GM12878 (cell line): Measurements from ENCODE around the gene ELP4. TPM values are rescaled to one million over a fixed set of nuclear protein-coding genes. Genes with fewer than 3 reads are reported as not detected.

Source experiments
- ATAC-seq: fragments of 200-7000 bp; cut with Tn5 transposase; 3 replicates; pipeline ENCODE4 v1.9.1; 2020; ENCODE audit warnings: mild to moderate bottlenecking, moderate library complexity
- BruUV-seq: library from RNA; stranded (reverse); fragments of 400-500 nt; replicated peaks from 2 replicates; lab custom pipeline; 2021; lab: Mats Ljungman, UMichigan
- CTCF ChIA-PET: fragments of 300-600 bp; sonication (Branson Sonifier 250); formaldehyde crosslinking; extraction: SDS; loops from one replicate; lab custom pipeline; 2021; ENCODE audit warnings: inconsistent platforms; lab: Yijun Ruan, JAX
- POLR2A ChIA-PET: fragments of 350-600 bp; formaldehyde crosslinking; extraction: SDS; loops from one replicate; lab custom pipeline; 2021; ENCODE audit warnings: inconsistent platforms; lab: Charles Lee
- RAD21 ChIA-PET: fragments of 300-600 bp; sonication (Branson Sonifier 250); formaldehyde crosslinking; loops from one replicate; lab custom pipeline; 2023; ENCODE audit warnings: antibody characterized with exemption; ENCODE audit not compliant: unreplicated experiment; lab: Charles Lee
- SMC1A ChIA-PET: fragments of 300-600 bp; sonication (Branson Sonifier 250); formaldehyde crosslinking; loops from one replicate; lab custom pipeline; 2023; ENCODE audit not compliant: unreplicated experiment, uncharacterized antibody; lab: Charles Lee
- DNase-seq: peaks from one replicate; pipeline ENCODE4 v3.0.0-alpha.2; 2011; ENCODE audit warnings: low read depth, low spot score
- FAIRE-seq: peaks from 3 replicates; lab custom pipeline; 2011; peaks lifted over from hg19 to GRCh38; lab: Jason Lieb, UNC
- H2AFZ ChIP-seq: 2 replicates; pipeline ENCODE4 v1.6.0; 2011; ENCODE audit warnings: low read depth, low read length, control low read depth; ENCODE audit not compliant: control insufficient read depth
- H3K27ac ChIP-seq: 2 replicates; pipeline ENCODE4 v1.5.1; 2011; ENCODE audit warnings: control low read depth; ENCODE audit not compliant: control insufficient read depth, insufficient read depth
- H3K27me3 ChIP-seq, 2 experiments: replicated peaks in 1 of 2; 2 replicates each; pipeline versions ENCODE4 v1.6.0 to v1.6.1; 2011; ENCODE audit warnings: low read length in 1 of 2; ENCODE audit not compliant: control insufficient read depth in 2 of 2, insufficient read depth in 2 of 2
- H3K36me3 ChIP-seq, 2 experiments: 2 replicates each; pipeline ENCODE4 v1.5.1; 2011; ENCODE audit warnings: low read length in 1 of 2; ENCODE audit not compliant: control insufficient read depth in 2 of 2, insufficient read depth in 2 of 2
- H3K4me1 ChIP-seq: 2 replicates; pipeline ENCODE4 v1.6.1; 2011; ENCODE audit warnings: mild to moderate bottlenecking, low read length, moderate library complexity, mixed read lengths; ENCODE audit not compliant: control insufficient read depth, insufficient read depth
- H3K4me2 ChIP-seq: 2 replicates; pipeline ENCODE4 v1.6.0; 2011; ENCODE audit warnings: control low read depth; ENCODE audit not compliant: control insufficient read depth, insufficient read depth
- H3K4me3 ChIP-seq: fragments of 200-600 bp; sonication (generic); 2 replicates; pipeline ENCODE4 v1.5.1; 2016
- H3K79me2 ChIP-seq: 2 replicates; pipeline ENCODE4 v1.6.0; 2011; ENCODE audit warnings: low read length; ENCODE audit not compliant: control insufficient read depth, insufficient read depth
- H3K9ac ChIP-seq: 2 replicates; pipeline ENCODE4 v1.8.0; 2011; ENCODE audit warnings: low read length, control low read depth, mixed read lengths; ENCODE audit not compliant: control insufficient read depth, insufficient read depth
- H3K9me3 ChIP-seq: replicated peaks from 3 replicates; pipeline ENCODE4 v1.5.1; 2011; ENCODE audit warnings: mild to moderate bottlenecking, low read length; ENCODE audit not compliant: control insufficient read depth, insufficient read depth
- H4K20me1 ChIP-seq: 2 replicates; pipeline ENCODE4 v1.6.0; 2011; ENCODE audit not compliant: control insufficient read depth, insufficient read depth
- BHLHE40 ChIP-seq, 2 experiments: fragments of 450-650 bp in 1 of 2; IDR thresholded peaks; 2 replicates each; pipeline ENCODE4 v1.6.1; 2011 to 2017; ENCODE audit warnings: low read depth in 2 of 2, borderline replicate concordance in 1 of 2, improper control_type of control experiment in 1 of 2, low read length in 1 of 2, mild to moderate bottlenecking in 1 of 2
- CBX5 ChIP-seq: sonication (generic); IDR thresholded peaks from 2 replicates; pipeline ENCODE4 v1.6.1; 2016; ENCODE audit warnings: low read depth, moderate library complexity, mild to moderate bottlenecking, inconsistent platforms
- CHD1 ChIP-seq: IDR thresholded peaks from 2 replicates; pipeline ENCODE4 v1.6.1; 2012; ENCODE audit warnings: low read depth, low read length, improper control_type of control experiment
- E2F8 ChIP-seq: fragments of 450-650 bp; IDR thresholded peaks from 2 replicates; pipeline ENCODE4 v1.6.1; 2018; ENCODE audit warnings: mild to moderate bottlenecking, low read depth, moderate library complexity; ENCODE audit not compliant: partially characterized antibody
- HDGF ChIP-seq: fragments of 450-650 bp; IDR thresholded peaks from 2 replicates; pipeline ENCODE4 v1.6.1; 2016; ENCODE audit warnings: antibody characterized with exemption
- NFYB ChIP-seq: IDR thresholded peaks from 2 replicates; pipeline ENCODE4 v1.6.1; 2011; ENCODE audit warnings: low read depth, mild to moderate bottlenecking, low read length, improper control_type of control experiment, moderate library complexity; ENCODE audit not compliant: insufficient read depth
- POLR2AphosphoS5 ChIP-seq: IDR thresholded peaks from 2 replicates; pipeline ENCODE4 v1.6.1; 2011; ENCODE audit warnings: mild to moderate bottlenecking, low read length, inconsistent platforms
- RCOR1 ChIP-seq: conservative IDR thresholded peaks from 2 replicates; pipeline ENCODE4 v1.6.1; 2012; ENCODE audit warnings: low read depth, low read length, improper control_type of control experiment
- WRNIP1 ChIP-seq: IDR thresholded peaks from 2 replicates; pipeline ENCODE4 v1.6.1; 2011; ENCODE audit warnings: low read depth, low read length, improper control_type of control experiment, borderline replicate concordance
- WGBS: methylation state at CpG from one replicate; pipeline ENCODE4 v1.1.6; 2016; ENCODE audit warnings: low lambda C conversion rate; ENCODE audit not compliant: insufficient replicate concordance, insufficient coverage; ENCODE audit errors: missing lambda C conversion rate; 5-methylcytosine and 5-hydroxymethylcytosine counted together
- in situ Hi-C: fragments of 300-500 bp; cut with MboI; formaldehyde crosslinking; loops from 9 replicates; pipeline ENCODE4 v1.14.3; 2018; ENCODE audit warnings: mixed read lengths
- intact Hi-C: fragments of 100-400 bp; cut with micrococcal nuclease; formaldehyde crosslinking; loops from one replicate; pipeline ENCODE4 v1.14.2; 2022; ENCODE audit not compliant: unreplicated experiment
- polyA plus RNA-seq, 11 experiments: library from polyadenylated mRNA; depleted of rRNA in 4 of 11; unstranded in 6 of 11; stranded (reverse) in 5 of 11; fragments of >200 nt; fragmentation: Nextera tagmentation in 4 of 11; fragmentation: Illumina TruSeq in 1 of 11; extraction: Ambion mirVana in 4 of 11; extraction: Trizol in 1 of 11; gene quantifications; 1 replicate in 1 of 11; 2 replicates in 10 of 11; pipeline versions ENCODE4 v1.2.1 to v1.2.3, GENCODE V29; 2011 to 2016; ENCODE audit warnings: inconsistent platforms in 2 of 11, missing spikeins in 2 of 11, low read depth in 1 of 11
- total RNA-seq, 4 experiments: library from RNA; depleted of rRNA in 3 of 4; stranded (reverse); fragments of >200 nt in 3 of 4; fragmentation: Illumina TruSeq in 1 of 4; extraction: Trizol in 1 of 4; gene quantifications; 2 replicates each; pipeline versions ENCODE4 v1.2.1 to v1.2.3, GENCODE V29; 2013 to 2021
- TF ChIP-seq, protein P1 (sequence below): fragments of 450-650 bp; IDR thresholded peaks from 2 replicates; pipeline ENCODE4 v1.6.1; 2016; ENCODE audit warnings: mild to moderate bottlenecking

ELP4 gene
- total and polyA plus RNA-seq, 10 of the 15 experiments (the other 5 are each of a cell fraction or from before 2014, with no cell fraction given), result 17.7 to 36.1 (median 27.0) TPM

DNA sequence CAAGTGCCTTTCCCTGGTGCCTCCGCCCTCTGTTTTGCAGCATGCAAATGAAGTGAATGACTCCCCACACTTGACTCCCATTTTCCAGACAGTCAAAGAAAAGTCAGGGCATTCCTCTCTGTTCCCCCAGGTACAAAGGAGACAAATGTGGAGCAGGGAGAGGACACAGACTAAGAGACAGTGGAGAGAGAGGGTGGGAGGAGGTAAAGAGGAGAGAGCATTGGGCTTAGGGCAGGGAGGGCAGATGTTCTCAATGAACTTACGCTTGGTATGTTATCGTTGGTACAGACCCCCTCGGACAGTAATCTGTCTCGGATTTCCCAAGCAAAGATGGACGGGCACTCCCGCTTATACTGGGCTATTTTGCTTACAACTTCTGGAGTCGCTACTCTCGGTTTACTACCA is 291.7 kb downstream of the ELP4 start:
- ChIA-PET SMC1A (interaction anchor here (1.5 kb wide), 1 partner anchor 11 kb away, joined by 3 read pairs; no protein-coding TSS in a partner anchor), RAD21 (no interaction called here), CTCF (no interaction called here), POLR2A (no interaction called here)
- Histone ChIP-seq H4K20me1 (no peaks in the 10 kb centered on the region), H3K4me1 (peaks cover 3% of the 10 kb centered on the region; the same call in 1 of the 2 replicates), H2AFZ (no peak overlapping the region), H3K4me3 (no peak overlapping the region), H3K27me3 (peaks cover 36 to 61% of the 10 kb centered on the region in 2 experiments), H3K27ac (no peak overlapping the region), H3K36me3 (no peaks in the 10 kb centered on the region), H3K79me2 (no peaks in the 10 kb centered on the region), H3K9ac (no peak overlapping the region), H3K9me3 (peaks cover 3% of the 10 kb centered on the region; the same call in 1 of the 3 replicates), H3K4me2 (no peak overlapping the region)
- intact Hi-C loops, result loop anchor here (10.0 kb wide), 1 partner anchor 156 kb away; no protein-coding TSS in a partner anchor
- TF ChIP-seq CHD1, result no peak
- no peak for TF ChIP-seq BHLHE40 (IDR thresholded peaks at IDR 0.05; ENCODE audit: borderline replicate concordance in 1 of 2, low read depth in 2 of 2, low read length in 1 of 2)
- no peak for TF ChIP-seq RCOR1
- no peak for TF ChIP-seq NFYB
- TF ChIP-seq CBX5, result no peak
- TF ChIP-seq WRNIP1, result no peak
- TF ChIP-seq POLR2AphosphoS5, result no peak
- TF ChIP-seq HDGF, result no peak
- no peak for TF ChIP-seq E2F8
- TF ChIP-seq, protein P1, sequence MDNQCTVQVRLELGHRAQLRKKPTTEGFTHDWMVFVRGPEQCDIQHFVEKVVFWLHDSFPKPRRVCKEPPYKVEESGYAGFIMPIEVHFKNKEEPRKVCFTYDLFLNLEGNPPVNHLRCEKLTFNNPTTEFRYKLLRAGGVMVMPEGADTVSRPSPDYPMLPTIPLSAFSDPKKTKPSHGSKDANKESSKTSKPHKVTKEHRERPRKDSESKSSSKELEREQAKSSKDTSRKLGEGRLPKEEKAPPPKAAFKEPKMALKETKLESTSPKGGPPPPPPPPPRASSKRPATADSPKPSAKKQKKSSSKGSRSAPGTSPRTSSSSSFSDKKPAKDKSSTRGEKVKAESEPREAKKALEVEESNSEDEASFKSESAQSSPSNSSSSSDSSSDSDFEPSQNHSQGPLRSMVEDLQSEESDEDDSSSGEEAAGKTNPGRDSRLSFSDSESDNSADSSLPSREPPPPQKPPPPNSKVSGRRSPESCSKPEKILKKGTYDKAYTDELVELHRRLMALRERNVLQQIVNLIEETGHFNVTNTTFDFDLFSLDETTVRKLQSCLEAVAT, result no peak
- FAIRE-seq (no peak), DNase-seq (no peak), ATAC-seq (no peak)
- in situ Hi-C loops, result no loop called here
- BruUV-seq, result no TSS peak
- WGBS, result 12% methylated on average over 9 of the region's 9 CpGs
